ENCODE measurements around the gene TEAD2. TPM values are rescaled to one million over a fixed set of nuclear protein-coding genes. Genes with fewer than 3 reads are reported as not detected.

TEAD2 gene
- total RNA-seq, 2 donors from 2014 or later: 12.2 to 15.2 TPM

- DNase-seq: peak in 1 of 4 donors; percentile 5
- no peaks in the 10 kb centered on the region for H3K27me3 ChIP-seq
- H3K4me1 ChIP-seq: peaks cover 30% of the 10 kb centered on the region
- no peak overlapping the region for H3K27ac ChIP-seq
- WGBS, 2 donors: 83 to 85% methylated on average over 19 of the region's 19 CpGs
- intact Hi-C loops (cut with DNase I): no loop called here
- no peak for TF ChIP-seq POLR2A (IDR thresholded peaks at IDR 0.05)
- TF ChIP-seq, protein P1, sequence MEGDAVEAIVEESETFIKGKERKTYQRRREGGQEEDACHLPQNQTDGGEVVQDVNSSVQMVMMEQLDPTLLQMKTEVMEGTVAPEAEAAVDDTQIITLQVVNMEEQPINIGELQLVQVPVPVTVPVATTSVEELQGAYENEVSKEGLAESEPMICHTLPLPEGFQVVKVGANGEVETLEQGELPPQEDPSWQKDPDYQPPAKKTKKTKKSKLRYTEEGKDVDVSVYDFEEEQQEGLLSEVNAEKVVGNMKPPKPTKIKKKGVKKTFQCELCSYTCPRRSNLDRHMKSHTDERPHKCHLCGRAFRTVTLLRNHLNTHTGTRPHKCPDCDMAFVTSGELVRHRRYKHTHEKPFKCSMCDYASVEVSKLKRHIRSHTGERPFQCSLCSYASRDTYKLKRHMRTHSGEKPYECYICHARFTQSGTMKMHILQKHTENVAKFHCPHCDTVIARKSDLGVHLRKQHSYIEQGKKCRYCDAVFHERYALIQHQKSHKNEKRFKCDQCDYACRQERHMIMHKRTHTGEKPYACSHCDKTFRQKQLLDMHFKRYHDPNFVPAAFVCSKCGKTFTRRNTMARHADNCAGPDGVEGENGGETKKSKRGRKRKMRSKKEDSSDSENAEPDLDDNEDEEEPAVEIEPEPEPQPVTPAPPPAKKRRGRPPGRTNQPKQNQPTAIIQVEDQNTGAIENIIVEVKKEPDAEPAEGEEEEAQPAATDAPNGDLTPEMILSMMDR (IDR thresholded peaks at IDR 0.05): no peak
- H3K36me3 ChIP-seq (replicated peaks in 1 of 2; ENCODE audit: insufficient read depth in 1 of 2, low read depth in 2 of 2): no peaks in the 10 kb centered on the region
- no peak overlapping the region for H3K4me3 ChIP-seq
- H3K9me3 ChIP-seq: no peaks in the 10 kb centered on the region
- ATAC-seq: no peak
Observed at GRCh38 chr19:49337267-49338022, 24.8 kb downstream of the TEAD2 start.

- H3K27ac ChIP-seq: no peak overlapping the region
- TF ChIP-seq, protein P1 (IDR thresholded peaks at IDR 0.05): no peak
- no peak for TF ChIP-seq POLR2A (IDR thresholded peaks at IDR 0.05)
- no peaks in the 10 kb centered on the region for H3K9me3 ChIP-seq
- intact Hi-C loops (cut with DNase I): no loop called here
- 83 to 87% methylated on average over 10 of the region's 10 CpGs for WGBS, 2 donors
- no peaks in the 10 kb centered on the region for H3K27me3 ChIP-seq
- no peaks in the 10 kb centered on the region for H3K36me3 ChIP-seq (replicated peaks in 1 of 2; ENCODE audit: insufficient read depth in 1 of 2, low read depth in 2 of 2)
- no peak for ATAC-seq
- no peak overlapping the region for H3K4me3 ChIP-seq
- peak in 1 of 4 donors; percentile 10 for DNase-seq
- H3K4me1 ChIP-seq: peaks cover 30% of the 10 kb centered on the region
Observed at GRCh38 chr19:49336482-49337266, 25.5 kb downstream of the TEAD2 start.

- DNase-seq: no peak
- no peaks in the 10 kb centered on the region for H3K9me3 ChIP-seq
- H3K4me1 ChIP-seq: peaks cover 28% of the 10 kb centered on the region
- intact Hi-C loops (cut with DNase I): no loop called here
- TF ChIP-seq POLR2A (IDR thresholded peaks at IDR 0.05): no peak
- TF ChIP-seq, protein P1 (IDR thresholded peaks at IDR 0.05): no peak
- no peaks in the 10 kb centered on the region for H3K27me3 ChIP-seq
- WGBS, 2 donors: 72 to 85% methylated on average over 11 to 14 of the region's 14 CpGs
- H3K4me3 ChIP-seq: no peak overlapping the region
- H3K36me3 ChIP-seq (replicated peaks in 1 of 2; ENCODE audit: insufficient read depth in 1 of 2, low read depth in 2 of 2): no peaks in the 10 kb centered on the region
- H3K27ac ChIP-seq: peak overlapping the region in 1 of 4 donors; percentile 42
- ATAC-seq: no peak
Observed at GRCh38 chr19:49335784-49336481, 26.3 kb downstream of the TEAD2 start.

DNA sequence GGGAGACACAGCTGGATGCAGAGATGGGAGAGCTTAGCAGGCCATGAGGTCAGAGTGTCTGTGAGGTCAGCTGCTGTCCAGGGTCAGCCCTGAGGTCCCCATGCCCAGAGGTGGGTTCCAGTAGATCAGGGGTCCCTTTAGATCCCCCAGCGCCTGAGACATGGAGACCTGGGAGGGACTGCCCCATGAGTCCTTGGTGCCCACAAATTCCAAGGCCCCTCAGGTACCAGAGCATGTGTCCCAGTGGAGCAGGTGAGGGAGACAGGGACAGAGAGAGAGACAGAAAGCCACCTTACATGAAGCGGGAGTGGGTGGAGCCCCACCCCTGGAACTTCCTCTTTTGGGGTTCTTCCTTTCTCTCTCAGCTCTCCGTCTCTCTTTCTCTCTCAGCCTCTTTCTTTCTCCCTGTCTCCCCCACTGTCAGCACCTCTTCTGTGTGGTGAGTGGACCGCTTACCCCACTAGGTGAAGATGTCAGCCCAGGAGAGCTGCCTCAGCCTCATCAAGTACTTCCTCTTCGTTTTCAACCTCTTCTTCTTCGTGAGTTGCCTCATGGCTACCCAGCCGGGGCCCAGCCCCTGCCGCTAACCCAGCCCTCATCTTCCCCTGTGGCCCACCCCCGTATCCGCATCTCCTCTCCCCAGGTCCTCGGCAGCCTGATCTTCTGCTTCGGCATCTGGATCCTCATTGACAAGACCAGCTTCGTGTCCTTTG is 27.0 kb downstream of the TEAD2 start, which contains the start of gene CD37:
CD37 (plus strand) TSS at position 336 of the 713 bp plus-strand sequence; CDS start at position 471, 135 bp downstream.
- DNase-seq: peak in 1 of 4 donors; percentile 11
- TF ChIP-seq POLR2A (IDR thresholded peaks at IDR 0.05): peak in 1 of 3 donors; percentile 14
- TF ChIP-seq, protein P1 (IDR thresholded peaks at IDR 0.05): no peak
- Histone ChIP-seq H3K36me3 (replicated peaks in 1 of 2; ENCODE audit: insufficient read depth in 1 of 2, low read depth in 2 of 2) (no peaks in the 10 kb centered on the region), H3K27ac (peak within 1 kb of the TSS in 1 of 4 donors; percentile 42), H3K27me3 (no peaks in the 10 kb centered on the region), H3K9me3 (no peaks in the 10 kb centered on the region), H3K4me1 (peaks cover 21% of the 10 kb centered on the region), H3K4me3 (no peak within 1 kb of the TSS)
- intact Hi-C loops (cut with DNase I): no loop called here
- 63 to 77% methylated on average over 13 of the region's 13 CpGs for WGBS, 2 donors
- no peak for ATAC-seq

All from body of pancreas (tissue), 4 donors.